ENCODE measurements around the gene ZBTB4. TPM values are rescaled to one million over a fixed set of nuclear protein-coding genes. Genes with fewer than 3 reads are reported as not detected.

Gene ZBTB4
- total and polyA plus RNA-seq, 2 experiments from 2014 or later = 17.9 to 40.4 TPM

DNA sequence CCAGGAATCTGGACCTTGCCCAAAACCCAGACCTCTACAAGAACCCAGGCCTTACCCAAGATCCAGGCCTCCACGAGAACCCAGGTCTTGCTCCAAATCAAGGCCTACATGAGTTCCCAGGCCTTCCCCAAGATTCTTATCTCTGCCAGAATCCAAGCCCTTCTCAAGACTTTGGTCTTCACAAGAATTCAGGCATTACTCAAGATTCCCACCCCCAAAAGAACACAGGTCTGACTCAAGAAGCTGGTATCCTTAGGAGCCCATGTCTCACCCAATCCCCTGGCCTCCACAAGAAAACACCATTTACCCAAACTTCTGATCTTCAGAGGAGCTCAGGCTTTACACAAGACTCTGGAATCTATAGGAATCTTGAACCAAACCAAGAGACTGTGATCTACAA lies 48.2 kb downstream of the ZBTB4 start:
- H3K4me1 ChIP-seq (ENCODE audit: low read depth) = no peaks in the 10 kb centered on the region
- H3K9me3 ChIP-seq (ENCODE audit: low read depth) = no peaks in the 10 kb centered on the region
- TF ChIP-seq, protein P1, sequence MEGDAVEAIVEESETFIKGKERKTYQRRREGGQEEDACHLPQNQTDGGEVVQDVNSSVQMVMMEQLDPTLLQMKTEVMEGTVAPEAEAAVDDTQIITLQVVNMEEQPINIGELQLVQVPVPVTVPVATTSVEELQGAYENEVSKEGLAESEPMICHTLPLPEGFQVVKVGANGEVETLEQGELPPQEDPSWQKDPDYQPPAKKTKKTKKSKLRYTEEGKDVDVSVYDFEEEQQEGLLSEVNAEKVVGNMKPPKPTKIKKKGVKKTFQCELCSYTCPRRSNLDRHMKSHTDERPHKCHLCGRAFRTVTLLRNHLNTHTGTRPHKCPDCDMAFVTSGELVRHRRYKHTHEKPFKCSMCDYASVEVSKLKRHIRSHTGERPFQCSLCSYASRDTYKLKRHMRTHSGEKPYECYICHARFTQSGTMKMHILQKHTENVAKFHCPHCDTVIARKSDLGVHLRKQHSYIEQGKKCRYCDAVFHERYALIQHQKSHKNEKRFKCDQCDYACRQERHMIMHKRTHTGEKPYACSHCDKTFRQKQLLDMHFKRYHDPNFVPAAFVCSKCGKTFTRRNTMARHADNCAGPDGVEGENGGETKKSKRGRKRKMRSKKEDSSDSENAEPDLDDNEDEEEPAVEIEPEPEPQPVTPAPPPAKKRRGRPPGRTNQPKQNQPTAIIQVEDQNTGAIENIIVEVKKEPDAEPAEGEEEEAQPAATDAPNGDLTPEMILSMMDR (IDR thresholded peaks at IDR 0.05; ENCODE audit: low read depth, low read length) = no peak
- no peak for DNase-seq (ENCODE audit: low read depth in 1 of 2, low spot score in 1 of 2)
- no peaks in the 10 kb centered on the region for H3K36me3 ChIP-seq
- no peaks in the 10 kb centered on the region for H3K27me3 ChIP-seq
- no peak overlapping the region for H3K27ac ChIP-seq
- no peak overlapping the region for H3K4me3 ChIP-seq

DNA sequence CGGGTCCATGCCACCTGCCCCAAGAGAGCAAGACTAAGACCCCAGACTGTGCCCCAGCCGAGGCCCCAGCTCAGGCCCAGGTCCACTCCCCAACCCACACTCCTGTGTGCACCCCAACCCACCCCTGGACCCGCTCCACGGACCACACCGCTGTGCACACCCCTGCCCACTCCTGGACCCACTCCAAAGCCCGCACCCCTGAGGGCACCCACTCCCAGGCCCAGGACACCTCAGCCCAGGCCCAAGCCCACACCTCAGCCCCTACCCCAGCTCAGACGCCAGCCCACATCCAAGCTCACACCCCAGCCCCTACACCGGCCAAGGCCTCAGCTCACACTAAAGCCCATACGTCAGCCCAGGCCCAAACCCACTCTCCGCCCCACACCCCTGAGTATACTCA lies 49.7 kb downstream of the ZBTB4 start:
- no peaks in the 10 kb centered on the region for H3K4me1 ChIP-seq (ENCODE audit: low read depth)
- no peaks in the 10 kb centered on the region for H3K27me3 ChIP-seq
- H3K9me3 ChIP-seq (ENCODE audit: low read depth) = no peaks in the 10 kb centered on the region
- H3K4me3 ChIP-seq = no peak overlapping the region
- no peak for DNase-seq (ENCODE audit: low read depth in 1 of 2, low spot score in 1 of 2)
- no peaks in the 10 kb centered on the region for H3K36me3 ChIP-seq
- TF ChIP-seq, protein P1 (IDR thresholded peaks at IDR 0.05; ENCODE audit: low read depth, low read length) = no peak
- no peak overlapping the region for H3K27ac ChIP-seq

DNA sequence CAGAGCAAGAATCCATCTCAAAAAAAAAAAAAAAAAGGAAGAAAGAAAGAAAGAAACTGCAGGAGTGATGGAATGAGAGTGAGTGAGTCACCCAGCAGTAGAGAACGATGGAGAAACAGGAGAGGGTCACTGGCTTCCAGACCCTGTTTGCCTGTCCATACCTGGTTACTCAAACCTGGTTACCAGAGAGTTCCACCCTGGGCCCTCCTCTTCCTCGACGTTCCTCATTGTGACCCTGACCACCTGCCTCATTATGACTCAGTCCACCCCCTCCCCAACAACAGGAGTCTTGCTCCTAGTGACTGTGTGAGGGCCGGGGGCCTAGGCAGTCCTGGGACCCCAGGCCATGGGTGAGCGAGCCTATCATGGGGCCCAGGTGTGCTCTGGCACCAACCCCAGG lies 50.9 kb downstream of the ZBTB4 start, which contains the start of gene SPEM3:
Gene SPEM3 (plus strand): TSS at position 301 of the 400 bp plus-strand sequence. CDS start 46 bp downstream, at position 347.
- H3K27ac ChIP-seq = no peak within 1 kb of the TSS
- no peaks in the 10 kb centered on the region for H3K9me3 ChIP-seq (ENCODE audit: low read depth)
- no peaks in the 10 kb centered on the region for H3K36me3 ChIP-seq
- no peak within 1 kb of the TSS for H3K4me3 ChIP-seq
- no peak for DNase-seq (ENCODE audit: low read depth in 1 of 2, low spot score in 1 of 2)
- TF ChIP-seq, protein P1 (IDR thresholded peaks at IDR 0.05; ENCODE audit: low read depth, low read length) = no peak
- no peaks in the 10 kb centered on the region for H3K4me1 ChIP-seq (ENCODE audit: low read depth)
- no peaks in the 10 kb centered on the region for H3K27me3 ChIP-seq

GRCh38 chr17:7427549-7427948 lies 51.9 kb downstream of the ZBTB4 start:
- no peaks in the 10 kb centered on the region for H3K4me1 ChIP-seq (ENCODE audit: low read depth)
- TF ChIP-seq, protein P1 (IDR thresholded peaks at IDR 0.05; ENCODE audit: low read depth, low read length) = no peak
- H3K9me3 ChIP-seq (ENCODE audit: low read depth) = no peaks in the 10 kb centered on the region
- no peaks in the 10 kb centered on the region for H3K27me3 ChIP-seq
- H3K27ac ChIP-seq = no peak overlapping the region
- no peaks in the 10 kb centered on the region for H3K36me3 ChIP-seq
- H3K4me3 ChIP-seq = no peak overlapping the region
- DNase-seq (ENCODE audit: low read depth in 1 of 2, low spot score in 1 of 2) = no peak

- TF ChIP-seq, protein P1 (IDR thresholded peaks at IDR 0.05; ENCODE audit: low read depth, low read length) = no peak
- Histone ChIP-seq H3K4me1 (ENCODE audit: low read depth) (no peaks in the 10 kb centered on the region), H3K36me3 (no peaks in the 10 kb centered on the region), H3K4me3 (no peak overlapping the region), H3K27me3 (no peaks in the 10 kb centered on the region), H3K9me3 (ENCODE audit: low read depth) (no peaks in the 10 kb centered on the region), H3K27ac (no peak overlapping the region)
- DNase-seq (ENCODE audit: low read depth in 1 of 2, low spot score in 1 of 2) = no peak
Observed at GRCh38 chr17:7426896-7427489, 52.4 kb downstream of the ZBTB4 start.

Data from cardiac muscle cell (in vitro differentiated cells and primary cell).